Right ventricle myocardium superior (tissue), 1 donor: ENCODE data around the gene DLX5. TPM values are rescaled to one million over a fixed set of nuclear protein-coding genes. Genes with fewer than 3 reads are reported as not detected.

ENCODE experiments used
- total RNA-seq: library from RNA; stranded (reverse); fragmentation: NEBNext Ultra II Directional; extraction: Animal tissue kit (Norgen Biotek cat#: 25700); gene quantifications from one replicate; pipeline ENCODE4 v1.2.1, GENCODE V29; 2021
- donor health status: DM: no; HTN: yes; CAD: no; lungs with severe emphysema.

The DLX5 gene
- total RNA-seq, 1 donor from 2014 or later: not detected

Other genes with a start within 250 kb of the DLX5 start
- not detected for gene DLX6, start 19.3 kb downstream of the DLX5 start, total RNA-seq
- 19.3 TPM for gene SDHAF3, start 92.9 kb upstream of the DLX5 start, total RNA-seq